Thyroid gland (tissue), 4 donors: ENCODE data around the gene SLC6A19.

Experiments used
- POLR2A ChIP-seq, 2 donors: fragments of 450-650 bp; IDR thresholded peaks; one replicate each; pipeline ENCODE4 v1.6.1; 2017; ENCODE audit warnings: antibody characterized with exemption in 2 of 2, mild to moderate bottlenecking in 2 of 2, moderate library complexity in 1 of 2
- TF ChIP-seq, protein P1 (sequence below), 6 experiments: fragments of 200-600 bp in 3 of 6; fragments of 450-650 bp in 3 of 6; sonication (generic) in 3 of 6; IDR thresholded peaks; one replicate each; pipeline ENCODE4 v1.5.1; 2016 to 2019; ENCODE audit warnings: antibody characterized with exemption in 6 of 6, mild to moderate bottlenecking in 2 of 6, inconsistent platforms in 1 of 6, moderate library complexity in 1 of 6

- TF ChIP-seq POLR2A (IDR thresholded peaks at IDR 0.05), result no peak
- TF ChIP-seq, protein P1, sequence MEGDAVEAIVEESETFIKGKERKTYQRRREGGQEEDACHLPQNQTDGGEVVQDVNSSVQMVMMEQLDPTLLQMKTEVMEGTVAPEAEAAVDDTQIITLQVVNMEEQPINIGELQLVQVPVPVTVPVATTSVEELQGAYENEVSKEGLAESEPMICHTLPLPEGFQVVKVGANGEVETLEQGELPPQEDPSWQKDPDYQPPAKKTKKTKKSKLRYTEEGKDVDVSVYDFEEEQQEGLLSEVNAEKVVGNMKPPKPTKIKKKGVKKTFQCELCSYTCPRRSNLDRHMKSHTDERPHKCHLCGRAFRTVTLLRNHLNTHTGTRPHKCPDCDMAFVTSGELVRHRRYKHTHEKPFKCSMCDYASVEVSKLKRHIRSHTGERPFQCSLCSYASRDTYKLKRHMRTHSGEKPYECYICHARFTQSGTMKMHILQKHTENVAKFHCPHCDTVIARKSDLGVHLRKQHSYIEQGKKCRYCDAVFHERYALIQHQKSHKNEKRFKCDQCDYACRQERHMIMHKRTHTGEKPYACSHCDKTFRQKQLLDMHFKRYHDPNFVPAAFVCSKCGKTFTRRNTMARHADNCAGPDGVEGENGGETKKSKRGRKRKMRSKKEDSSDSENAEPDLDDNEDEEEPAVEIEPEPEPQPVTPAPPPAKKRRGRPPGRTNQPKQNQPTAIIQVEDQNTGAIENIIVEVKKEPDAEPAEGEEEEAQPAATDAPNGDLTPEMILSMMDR (IDR thresholded peaks at IDR 0.05), result no peak
Observed at GRCh38 chr5:1176473-1177391, 24.7 kb upstream of the SLC6A19 start.
